Measurements from ENCODE around the gene CTBP2. TPM values are rescaled to one million over a fixed set of nuclear protein-coding genes. Genes with fewer than 3 reads are reported as not detected.

The CTBP2 gene
- total RNA-seq, 4 donors from 2014 or later: 69.7 to 125 (median 84.7) TPM

GRCh38 chr10:124936813-124937212, 223.6 kb downstream of the CTBP2 start:
- TF ChIP-seq POLR2AphosphoS5 (IDR thresholded peaks at IDR 0.05) (no peak), EP300 (IDR thresholded peaks at IDR 0.05) (no peak)
- intact Hi-C loops (cut with DNase I): no loop called here
- Histone ChIP-seq H3K27me3 (no peaks in the 10 kb centered on the region), H3K27ac (replicated peaks in 1 of 4) (no peak overlapping the region), H3K4me1 (peaks cover 18 to 33% (median 21%) of the 10 kb centered on the region in 4 donors), H3K4me3 (no peak overlapping the region), H3K9me3 (no peaks in the 10 kb centered on the region), H3K36me3 (no peaks in the 10 kb centered on the region)
- no peak for DNase-seq (ENCODE audit: extremely low spot score)
- 96% methylated on average over 7 of the region's 7 CpGs for WGBS

- H3K36me3 ChIP-seq: no peaks in the 10 kb centered on the region
- no peak overlapping the region for H3K4me3 ChIP-seq
- no peak for DNase-seq (ENCODE audit: extremely low spot score)
- TF ChIP-seq CTCF (IDR thresholded peaks at IDR 0.05) (no peak), POLR2AphosphoS5 (IDR thresholded peaks at IDR 0.05) (no peak), POLR2A (IDR thresholded peaks at IDR 0.05; ENCODE audit: low read depth) (no peak), EP300 (IDR thresholded peaks at IDR 0.05) (no peak)
- no peak overlapping the region for H3K27ac ChIP-seq (replicated peaks in 1 of 4)
- 93% methylated on average over 2 of the region's 2 CpGs for WGBS
- H3K27me3 ChIP-seq: no peaks in the 10 kb centered on the region
- no peaks in the 10 kb centered on the region for H3K9me3 ChIP-seq
- peaks cover 15 to 27% (median 20%) of the 10 kb centered on the region in 4 donors for H3K4me1 ChIP-seq
- intact Hi-C loops (cut with DNase I): no loop called here
Measured at GRCh38 chr10:124935946-124936345, 224.4 kb downstream of the CTBP2 start.

Small RNA genes within 50 kb of the gene (small RNA-seq; reads per million reads assigned to genes)
- gene MIR4296 (0 reads per million in 3 donors), gene MRPS21P6 (0 reads per million in 3 donors)

Other genes with a start within 250 kb of the CTBP2 start
- 10 to 100 TPM; 30.7 to 42.9 (median 34.8) TPM for gene ZRANB1, start 218.4 kb downstream of the CTBP2 start, total RNA-seq